ENCODE measurements around the gene SMARCD1.

SMARCD1 gene

GRCh38 chr12:50149311-50149710 is 64.2 kb downstream of the SMARCD1 start:
- WGBS, 2 donors (ENCODE audit: extremely low coverage in 2 of 2, insufficient read length in 2 of 2, insufficient replicate concordance in 1 of 2), result no CpG with 5 or more reads among the region's 3 CpGs
- Histone ChIP-seq H2BK12ac (ENCODE audit: low read length) (no peak overlapping the region), H2BK120ac (ENCODE audit: low read depth, low read length) (no peak overlapping the region), H3K4ac (ENCODE audit: low read length) (no peak overlapping the region), H3K4me3 (ENCODE audit: low read length in 2 of 2) (no peak overlapping the region), H3K4me2 (ENCODE audit: insufficient read depth, low read length, poor library complexity, severe bottlenecking) (no peak overlapping the region), H3K36me3 (replicated peaks in 1 of 2; ENCODE audit: control insufficient read depth in 2 of 2, insufficient read depth in 2 of 2, low read length in 2 of 2) (peaks cover 0 to 39% of the 10 kb centered on the region in 2 donors), H4K8ac (ENCODE audit: low read depth, low read length) (no peak overlapping the region), H3K4me1 (ENCODE audit: control insufficient read depth in 2 of 2, insufficient read depth in 1 of 2, low read depth in 1 of 2, low read length in 2 of 2) (no peaks in the 10 kb centered on the region), H3K23ac (ENCODE audit: low read depth, low read length, poor library complexity) (no peak overlapping the region), H2BK15ac (ENCODE audit: low read length) (no peak overlapping the region), H3K9me3 (replicated peaks in 1 of 2; ENCODE audit: control insufficient read depth in 2 of 2, insufficient read depth in 1 of 2, low read depth in 1 of 2, low read length in 2 of 2) (no peaks in the 10 kb centered on the region), H3K9ac (ENCODE audit: low read depth, low read length, poor library complexity) (no peak overlapping the region), H3K27ac (replicated peaks; ENCODE audit: low read length) (no peak overlapping the region), H3K27me3 (ENCODE audit: control insufficient read depth in 3 of 3, insufficient read depth in 3 of 3, low read depth in 1 of 3, low read length in 3 of 3) (no peaks in the 10 kb centered on the region), H4K91ac (ENCODE audit: low read depth, low read length, poor library complexity) (no peak overlapping the region), H2BK5ac (ENCODE audit: low read length) (no peak overlapping the region), H3K14ac (ENCODE audit: low read length) (no peak overlapping the region), H2AK5ac (ENCODE audit: low read depth, low read length) (no peak overlapping the region), H3K18ac (ENCODE audit: low read length) (no peak overlapping the region), H3K79me1 (ENCODE audit: low read depth, low read length) (peaks cover 4% of the 10 kb centered on the region), H2AFZ (ENCODE audit: low read length) (no peak overlapping the region)
- no peak for DNase-seq (ENCODE audit: low spot score)
